ENCODE results near the gene LIMS2. TPM values are rescaled to one million over a fixed set of nuclear protein-coding genes. Genes with fewer than 3 reads are reported as not detected.
A peak's percentile ranks its signal among the peaks of the same experiment; 100 is the strongest.

The LIMS2 gene
- total RNA-seq, 1 donor from 2014 or later: 3.8 TPM

DNA sequence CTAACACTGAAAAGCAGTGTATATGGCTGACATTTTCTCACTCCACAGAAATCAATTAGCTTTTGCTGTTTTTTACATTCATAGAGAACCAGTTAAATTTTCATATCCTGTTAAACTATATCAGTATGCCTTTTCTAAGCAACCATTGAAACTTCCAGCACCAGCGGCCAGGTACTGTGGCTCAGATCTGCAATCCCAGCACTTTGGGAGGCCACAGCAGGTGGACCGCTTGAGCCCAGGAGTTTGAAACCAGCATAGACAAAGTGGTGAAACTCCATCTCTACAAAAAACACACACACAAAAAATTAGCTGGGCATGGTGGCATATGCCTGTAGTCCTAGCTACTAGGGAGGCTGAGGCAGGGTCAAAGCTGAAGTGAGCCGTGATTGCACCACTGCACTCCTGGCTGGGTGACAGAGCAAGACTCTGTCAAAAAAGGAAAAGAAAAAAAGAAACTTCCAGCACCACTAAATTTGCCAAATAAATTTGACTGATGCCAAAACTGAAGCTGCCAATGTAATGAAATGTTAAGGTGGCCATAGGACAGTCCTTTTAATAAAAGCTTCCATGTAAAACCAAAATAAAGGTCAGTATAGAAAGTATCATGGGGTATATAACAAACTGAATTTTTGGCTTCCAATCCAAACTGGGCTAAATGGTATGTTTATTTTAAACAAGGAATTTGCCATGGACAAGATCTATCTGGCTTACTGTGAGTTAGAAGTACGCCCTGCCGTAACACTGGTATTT, 29.5 kb upstream of the LIMS2 start:
- no peak overlapping the region for H3K4me3 Mint-ChIP-seq (ENCODE audit: unreplicated experiment)
- H3K36me3 Mint-ChIP-seq (ENCODE audit: low read depth, unreplicated experiment): peaks cover 22% of the 10 kb centered on the region
- H3K4me1 Mint-ChIP-seq (ENCODE audit: unreplicated experiment): peaks cover 36% of the 10 kb centered on the region
- H3K27ac Mint-ChIP-seq (ENCODE audit: unreplicated experiment): no peak overlapping the region
- no peak for DNase-seq (ENCODE audit: low spot score)
- H3K27me3 Mint-ChIP-seq (ENCODE audit: unreplicated experiment): peaks cover 9% of the 10 kb centered on the region
- no peaks in the 10 kb centered on the region for H3K9me3 Mint-ChIP-seq (ENCODE audit: unreplicated experiment)
- no peak for TF ChIP-seq CTCF (IDR thresholded peaks at IDR 0.05; ENCODE audit: unreplicated experiment)

- Mint-ChIP-seq H3K27ac (ENCODE audit: unreplicated experiment) (no peak overlapping the region), H3K4me3 (ENCODE audit: unreplicated experiment) (no peak overlapping the region), H3K36me3 (ENCODE audit: low read depth, unreplicated experiment) (peaks cover 21% of the 10 kb centered on the region), H3K27me3 (ENCODE audit: unreplicated experiment) (peaks cover 13% of the 10 kb centered on the region), H3K4me1 (ENCODE audit: unreplicated experiment) (peaks cover 22% of the 10 kb centered on the region), H3K9me3 (ENCODE audit: unreplicated experiment) (no peaks in the 10 kb centered on the region)
- no peak for TF ChIP-seq CTCF (IDR thresholded peaks at IDR 0.05; ENCODE audit: unreplicated experiment)
- no peak for DNase-seq (ENCODE audit: low spot score)
Observed at GRCh38 chr2:127703282-127703681, 28.0 kb upstream of the LIMS2 start.

DNA sequence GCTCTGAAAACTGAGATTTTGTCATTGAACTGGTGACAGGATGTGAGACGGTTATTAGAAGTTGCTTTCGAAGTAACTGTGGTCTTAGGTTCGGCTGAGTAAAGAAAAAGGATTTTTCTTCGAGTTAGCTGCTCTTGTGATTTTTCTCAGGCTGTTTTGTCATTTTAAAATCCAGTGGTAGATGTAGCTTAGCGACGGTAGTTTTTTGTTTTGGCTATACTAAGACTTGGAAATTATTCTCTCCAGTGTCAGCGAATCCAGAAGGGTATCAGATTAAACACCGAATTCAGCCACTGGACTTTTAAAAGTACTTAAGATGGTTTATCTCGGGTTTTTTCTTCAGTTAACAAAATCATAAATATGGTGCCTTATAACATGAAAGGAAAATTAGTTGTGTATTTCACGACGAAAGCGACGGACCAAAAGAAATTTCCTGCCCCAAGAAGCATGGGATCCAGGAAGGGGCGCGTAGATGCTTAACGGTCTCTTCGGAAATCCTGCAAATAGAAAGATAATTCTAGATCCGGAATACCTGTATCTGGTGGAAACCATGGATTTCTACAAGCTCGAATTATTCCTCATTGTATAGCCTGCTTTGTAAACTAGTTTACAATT, 27.2 kb upstream of the LIMS2 start:
- no peak for TF ChIP-seq CTCF (IDR thresholded peaks at IDR 0.05; ENCODE audit: unreplicated experiment)
- H3K27ac Mint-ChIP-seq (ENCODE audit: unreplicated experiment): peak overlapping the region; percentile 94
- H3K36me3 Mint-ChIP-seq (ENCODE audit: low read depth, unreplicated experiment): peaks cover 20% of the 10 kb centered on the region
- H3K27me3 Mint-ChIP-seq (ENCODE audit: unreplicated experiment): peaks cover 16% of the 10 kb centered on the region
- DNase-seq (ENCODE audit: low spot score): no peak
- peaks cover 19% of the 10 kb centered on the region for H3K4me1 Mint-ChIP-seq (ENCODE audit: unreplicated experiment)
- H3K4me3 Mint-ChIP-seq (ENCODE audit: unreplicated experiment): peak overlapping the region; percentile 89
- H3K9me3 Mint-ChIP-seq (ENCODE audit: unreplicated experiment): no peaks in the 10 kb centered on the region

GRCh38 chr2:127701651-127702394, 26.5 kb upstream of the LIMS2 start:
- peaks cover 17% of the 10 kb centered on the region for H3K36me3 Mint-ChIP-seq (ENCODE audit: low read depth, unreplicated experiment)
- H3K4me1 Mint-ChIP-seq (ENCODE audit: unreplicated experiment): peaks cover 19% of the 10 kb centered on the region
- TF ChIP-seq CTCF (IDR thresholded peaks at IDR 0.05; ENCODE audit: unreplicated experiment): no peak
- H3K27me3 Mint-ChIP-seq (ENCODE audit: unreplicated experiment): peaks cover 16% of the 10 kb centered on the region
- H3K9me3 Mint-ChIP-seq (ENCODE audit: unreplicated experiment): no peaks in the 10 kb centered on the region
- peak overlapping the region; percentile 94 for H3K27ac Mint-ChIP-seq (ENCODE audit: unreplicated experiment)
- peak overlapping the region; percentile 89 for H3K4me3 Mint-ChIP-seq (ENCODE audit: unreplicated experiment)
- peak; percentile 82 for DNase-seq (ENCODE audit: low spot score)
